HK-2 (cell line): ENCODE measurements around the gene COL20A1.

ENCODE experiments used
- DNase-seq: peaks from one replicate; pipeline ENCODE4 v3.0.0-alpha.2; 2018; ENCODE audit not compliant: unreplicated experiment

Gene COL20A1

GRCh38 chr20:63261060-63261794, 31.8 kb upstream of the COL20A1 start:
- no peak for DNase-seq

- DNase-seq, result no peak
These were observed 31.0 kb upstream of the COL20A1 start for GRCh38 chr20:63261795-63262528.

GRCh38 chr20:63262836-63263235, 30.1 kb upstream of the COL20A1 start:
- DNase-seq, result no peak

- no peak for DNase-seq
These were observed 29.0 kb upstream of the COL20A1 start for GRCh38 chr20:63264000-63264399.

- DNase-seq, result no peak
These were observed 28.5 kb upstream of the COL20A1 start for GRCh38 chr20:63264519-63264918.

GRCh38 chr20:63265891-63266515, 27.0 kb upstream of the COL20A1 start:
- DNase-seq, result no peak

- no peak for DNase-seq
These were observed 25.3 kb upstream of the COL20A1 start for GRCh38 chr20:63267691-63268090.

- DNase-seq, result no peak
These were observed 24.7 kb upstream of the COL20A1 start for GRCh38 chr20:63268256-63268655.

GRCh38 chr20:63268671-63269439, 24.1 kb upstream of the COL20A1 start:
- no peak for DNase-seq

- DNase-seq, result no peak
These were observed 23.3 kb upstream of the COL20A1 start for GRCh38 chr20:63269724-63270123.

- no peak for DNase-seq
These were observed 22.2 kb upstream of the COL20A1 start for GRCh38 chr20:63270606-63271325.

- DNase-seq, result peak; percentile 93
These were observed 20.6 kb upstream of the COL20A1 start, which contains the start of gene ARFGAP1 for GRCh38 chr20:63272105-63273058. Gene ARFGAP1 (plus strand): TSS chr20:63272813. CDS start chr20:63275581, 2,768 bp downstream.

- DNase-seq, result no peak
These were observed 19.9 kb upstream of the COL20A1 start for GRCh38 chr20:63273059-63273579.

GRCh38 chr20:63273635-63274380, 19.2 kb upstream of the COL20A1 start:
- peak; percentile 83 for DNase-seq

GRCh38 chr20:63274381-63275228, 18.4 kb upstream of the COL20A1 start:
- DNase-seq, result no peak

GRCh38 chr20:63275825-63276224, 17.2 kb upstream of the COL20A1 start:
- DNase-seq, result no peak

- DNase-seq, result no peak
These were observed 16.0 kb upstream of the COL20A1 start for GRCh38 chr20:63276956-63277355.
